NCI-H146 treated with DMSO at 0.1 percent for 48 hours (cell line): ENCODE results near the gene PDCD5.
"Not testable (repeated sequence)": the region's sequence is repeated elsewhere in the genome, so short reads cannot be mapped to it uniquely, and the experiment has no call there.

Experiments used
- DNase-seq: peaks from one replicate; lab custom pipeline; 2025; ENCODE audit not compliant: unreplicated experiment; lab: John Stamatoyannopoulos, UW

The PDCD5 gene, protein sequence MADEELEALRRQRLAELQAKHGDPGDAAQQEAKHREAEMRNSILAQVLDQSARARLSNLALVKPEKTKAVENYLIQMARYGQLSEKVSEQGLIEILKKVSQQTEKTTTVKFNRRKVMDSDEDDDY

DNA sequence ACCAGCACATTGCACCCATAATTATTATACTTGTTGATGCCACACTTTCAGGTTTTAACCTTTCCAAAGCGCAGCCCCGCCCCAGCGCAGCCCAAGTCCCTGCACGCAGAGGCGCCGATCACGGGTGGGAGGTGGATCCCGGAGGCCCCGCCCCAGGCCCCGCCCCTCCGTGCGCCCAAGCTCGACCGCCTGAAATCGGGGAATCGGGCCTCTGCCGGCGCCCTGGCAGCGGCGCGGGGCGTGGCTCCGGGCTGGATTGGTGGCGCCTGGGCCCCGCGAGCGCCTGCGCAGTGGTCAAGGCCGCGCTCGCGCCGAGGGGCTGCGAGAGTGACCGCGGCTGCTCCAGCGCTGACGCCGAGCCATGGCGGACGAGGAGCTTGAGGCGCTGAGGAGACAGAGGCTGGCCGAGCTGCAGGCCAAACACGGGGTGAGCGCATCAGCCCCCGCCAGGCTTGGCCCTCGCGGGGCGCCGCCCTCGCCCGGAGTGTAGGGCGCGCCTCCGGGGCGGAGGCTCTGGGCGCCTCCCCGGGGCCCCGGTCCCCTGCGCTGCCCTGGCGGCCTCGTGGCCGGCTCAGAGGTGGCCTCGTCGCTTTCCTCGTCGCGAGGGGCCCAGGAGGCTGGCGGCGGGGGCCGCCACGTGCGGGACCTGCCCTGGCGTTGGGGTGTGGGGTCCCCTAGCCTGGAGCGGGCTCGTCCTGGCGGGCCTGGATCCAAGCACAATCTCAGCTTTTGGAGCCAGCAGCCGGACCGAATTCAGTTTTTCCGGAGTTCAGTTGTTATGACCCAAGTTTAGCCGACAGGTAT lies at the start of gene PDCD5:
TSS of gene PDCD5 (plus strand) at position 290 of the 804 bp plus-strand sequence. CDS start at position 362, 72 bp downstream.
- DNase-seq: peak; percentile 90

DNA sequence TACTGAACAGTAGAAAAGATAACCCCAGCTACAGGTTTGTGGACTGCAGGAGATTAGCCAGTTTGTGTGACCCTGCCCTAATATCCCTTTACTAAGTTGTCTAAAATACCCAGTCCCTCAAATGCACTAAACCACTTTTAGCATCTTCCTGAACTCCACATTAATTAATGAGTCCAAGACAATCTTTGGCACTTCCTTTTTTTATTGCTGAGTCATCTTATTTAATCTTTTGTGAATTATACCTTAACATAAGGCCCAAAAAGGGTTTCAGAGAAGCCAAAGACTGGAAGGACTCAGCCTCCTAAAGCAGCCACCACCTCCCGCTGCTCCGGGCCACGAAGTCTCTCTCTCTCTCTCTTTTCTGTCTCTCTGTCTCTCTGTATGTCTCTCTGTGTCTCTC lies 48.8 kb upstream of the PDCD5 start:
- DNase-seq: no peak

DNA sequence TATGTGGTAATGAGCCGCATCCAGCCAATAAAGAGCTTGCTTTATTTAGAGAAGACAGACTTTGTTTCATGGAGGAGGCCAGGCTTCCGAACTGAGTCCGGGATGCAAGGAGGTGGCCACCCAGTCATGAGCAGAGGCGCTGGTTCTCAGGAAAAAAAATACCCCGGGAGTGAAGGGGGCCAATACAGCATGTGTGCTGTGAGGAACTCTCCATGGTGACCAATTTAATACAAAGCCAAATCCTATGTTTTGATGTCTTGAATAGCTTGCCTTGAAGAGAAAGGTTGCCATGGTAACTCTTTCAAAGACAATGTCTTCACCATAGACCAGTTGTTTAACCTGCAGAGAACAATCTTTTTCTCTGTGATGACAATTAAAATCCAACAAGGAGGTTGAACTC lies 43.4 kb upstream of the PDCD5 start:
- DNase-seq: peak; percentile 39

DNA sequence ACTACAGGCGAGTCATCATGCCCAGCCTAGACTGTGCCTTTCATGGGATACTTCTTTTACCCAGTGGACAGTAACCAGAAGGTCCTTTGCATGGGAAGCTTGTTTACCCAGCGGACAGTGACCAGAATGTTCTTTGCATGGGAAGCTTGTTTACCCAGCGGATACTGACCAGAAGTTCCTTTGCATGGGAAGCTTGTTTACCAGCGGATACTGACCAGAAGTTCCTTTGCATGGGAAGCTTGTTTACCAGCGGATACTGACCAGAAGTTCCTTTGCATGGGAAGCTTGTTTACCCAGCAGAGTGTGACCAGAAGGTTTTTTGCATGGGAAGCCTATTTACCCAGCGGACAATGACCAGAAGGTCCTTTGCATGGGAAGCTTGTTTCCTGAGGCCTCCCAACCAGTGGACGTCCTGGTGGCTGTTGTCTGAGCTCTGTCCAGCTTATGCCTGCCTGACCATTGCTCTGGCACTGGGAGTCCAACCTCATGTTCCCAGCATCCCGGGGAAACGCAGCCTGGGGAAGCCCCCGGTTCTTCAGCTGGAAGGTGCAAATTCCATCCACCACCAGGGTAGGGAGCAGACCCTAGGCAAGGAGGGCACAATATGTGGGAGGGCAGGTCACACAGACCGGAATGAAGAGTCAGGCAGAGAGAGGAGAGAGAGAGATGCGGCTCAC lies 41.6 kb upstream of the PDCD5 start:
- DNase-seq: no peak

DNA sequence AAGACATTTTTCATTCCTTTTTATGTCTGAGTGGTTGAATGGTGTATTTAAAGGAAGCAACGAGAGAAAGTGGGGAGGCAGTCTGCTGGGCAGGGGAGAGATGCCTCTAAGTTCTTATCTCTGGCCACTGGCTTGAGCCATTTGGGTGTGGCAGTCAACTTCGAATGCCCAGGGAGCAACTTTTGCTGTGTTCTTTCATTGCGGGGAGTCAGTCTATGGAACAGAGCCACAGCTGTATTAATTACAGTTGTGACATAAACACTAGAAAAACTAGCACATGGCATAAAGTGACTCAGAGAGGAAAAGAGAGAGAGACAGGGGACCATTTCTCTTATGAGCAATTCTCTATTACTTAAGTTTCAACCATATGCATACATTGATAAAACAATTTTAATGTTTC lies 40.4 kb upstream of the PDCD5 start:
- DNase-seq: no peak

DNA sequence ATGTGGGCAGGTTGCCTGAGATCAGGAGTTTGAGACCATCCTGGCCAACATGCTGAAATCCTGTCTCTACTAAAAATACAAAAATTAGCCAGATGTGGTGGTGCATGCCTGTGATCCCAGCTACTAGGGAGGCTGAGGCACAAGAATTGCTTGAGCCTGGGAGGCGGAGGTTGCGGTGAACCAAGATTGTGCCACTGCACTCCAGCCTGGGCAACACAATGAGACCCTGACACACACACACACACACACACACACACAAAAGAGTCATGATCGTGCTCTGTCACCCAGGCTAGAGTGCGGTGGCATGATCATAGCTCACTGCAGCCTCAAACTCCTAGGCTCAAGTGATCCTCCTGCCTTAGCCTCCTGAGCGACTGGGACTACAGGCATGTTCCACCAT lies 39.6 kb upstream of the PDCD5 start:
- DNase-seq: not testable (repeated sequence)

- DNase-seq: no peak
These were observed 38.4 kb upstream of the PDCD5 start for GRCh38 chr19:32542477-32543108.

DNA sequence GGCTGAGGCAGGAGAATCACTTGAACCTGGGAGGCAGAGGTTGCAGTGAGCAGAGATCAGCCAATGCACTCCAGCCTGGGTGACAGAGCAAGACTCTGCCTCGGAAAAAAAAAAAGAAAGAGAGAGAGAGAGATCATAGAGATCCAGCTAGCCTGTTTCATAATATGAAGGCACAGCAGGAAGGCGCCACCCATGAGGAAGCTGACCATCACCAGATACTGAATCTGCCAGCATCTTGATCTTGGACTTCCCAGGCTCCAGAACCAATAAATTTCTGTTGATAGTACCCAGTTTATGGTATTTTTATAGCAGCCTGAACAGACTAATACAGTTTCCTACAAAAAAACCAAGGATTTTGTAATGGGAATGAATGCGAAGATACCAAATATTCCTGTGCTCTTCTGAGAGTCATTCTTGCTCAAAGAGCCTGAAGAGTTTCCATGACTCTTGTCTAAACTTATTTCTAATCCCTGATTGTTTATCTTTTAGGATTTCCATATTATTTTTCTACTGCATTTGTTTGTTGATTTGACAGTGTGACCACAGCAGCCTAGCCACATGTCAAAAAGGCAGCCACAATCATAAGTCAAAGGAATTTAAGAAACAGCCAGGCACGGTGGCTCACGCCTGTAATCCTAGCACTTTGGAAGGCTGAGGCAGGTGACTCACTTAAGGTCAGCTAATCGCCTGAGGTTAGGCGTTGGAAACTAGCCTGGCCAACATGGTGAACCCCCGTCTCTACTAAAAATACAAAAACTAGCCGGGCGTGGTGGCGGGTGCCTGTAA lies 37.7 kb upstream of the PDCD5 start:
- DNase-seq: no peak

GRCh38 chr19:32544917-32545316 lies 36.1 kb upstream of the PDCD5 start:
- no peak for DNase-seq

DNA sequence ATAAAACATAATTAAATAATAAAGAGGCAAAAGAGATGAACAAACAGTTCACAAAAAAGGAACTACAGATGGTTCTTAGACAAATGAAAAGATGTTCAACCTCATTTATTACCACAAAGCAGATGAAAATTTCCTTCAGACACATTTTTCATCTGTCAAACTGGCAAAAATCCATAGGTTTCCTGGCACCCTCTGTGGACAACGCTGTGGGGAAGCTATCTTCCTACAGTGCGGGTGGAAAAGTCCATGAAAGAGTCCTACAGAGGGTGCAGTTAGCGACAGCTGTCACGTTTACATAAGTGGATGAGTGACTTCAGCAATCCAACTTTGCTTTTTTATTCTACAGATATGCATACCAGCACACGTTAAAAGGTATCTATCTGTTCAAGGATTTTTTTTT lies 30.3 kb upstream of the PDCD5 start:
- DNase-seq: no peak

DNA sequence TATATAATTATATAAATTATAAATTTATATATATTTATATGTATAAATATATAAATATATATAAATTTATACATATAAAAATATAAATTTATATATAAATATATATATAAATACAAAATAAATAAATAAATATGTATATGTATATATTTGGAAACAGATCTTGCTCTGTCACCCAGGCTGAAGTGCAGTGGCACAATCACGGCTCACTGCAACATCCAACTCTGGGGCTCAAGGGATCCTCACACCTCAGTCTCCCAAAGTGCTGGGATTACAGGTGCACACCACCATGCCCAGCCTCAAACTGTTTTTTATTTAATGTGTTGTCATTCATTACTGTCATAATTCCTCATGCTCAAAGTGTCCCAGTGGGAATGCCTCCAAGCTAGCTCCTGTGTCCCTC lies 25.2 kb upstream of the PDCD5 start:
- DNase-seq: no peak

- no peak for DNase-seq
These were observed 22.3 kb upstream of the PDCD5 start for GRCh38 chr19:32558607-32559228.

- DNase-seq: no peak
These were observed 17.2 kb upstream of the PDCD5 start for GRCh38 chr19:32563761-32564160.

- no peak for DNase-seq
These were observed 14.7 kb upstream of the PDCD5 start for GRCh38 chr19:32566246-32566830.

- DNase-seq: no peak
These were observed 13.5 kb upstream of the PDCD5 start for GRCh38 chr19:32567486-32567885.

DNA sequence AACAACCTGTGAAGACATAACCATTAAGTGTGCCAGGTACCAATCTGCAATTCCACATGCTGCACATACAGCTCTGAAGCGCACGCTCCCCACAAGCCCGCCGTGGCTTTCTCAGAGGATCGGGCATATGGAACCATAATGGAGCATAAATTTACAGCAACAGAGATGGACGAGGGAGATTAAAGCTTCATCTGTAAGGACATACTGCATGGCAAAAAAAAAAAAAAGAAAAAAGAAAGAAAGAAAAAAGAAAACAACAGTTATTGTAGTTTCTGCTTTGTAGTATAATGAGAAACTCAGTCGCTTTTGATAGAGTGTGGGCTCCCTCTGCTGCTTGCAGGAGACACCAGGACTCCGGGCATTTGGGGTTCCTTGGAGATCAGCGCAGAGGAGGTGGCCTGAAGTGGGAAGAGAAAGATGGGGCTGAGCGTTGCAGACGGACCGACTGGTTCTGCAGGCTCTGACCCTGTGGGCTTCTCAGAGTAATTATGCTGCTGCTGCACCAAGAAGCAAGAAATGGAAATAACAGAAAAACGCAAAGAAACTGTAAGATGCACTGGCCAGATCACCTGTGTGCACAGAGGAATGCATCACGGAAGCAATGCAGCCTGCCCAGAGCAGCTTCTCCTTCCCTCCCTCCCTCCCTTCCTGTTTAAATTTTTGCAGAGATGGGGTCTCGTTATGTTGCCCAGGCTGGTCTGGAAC lies 10.8 kb upstream of the PDCD5 start:
- DNase-seq: peak; percentile 49

GRCh38 chr19:32571471-32572075 lies 9.4 kb upstream of the PDCD5 start:
- DNase-seq: not testable (repeated sequence)

DNA sequence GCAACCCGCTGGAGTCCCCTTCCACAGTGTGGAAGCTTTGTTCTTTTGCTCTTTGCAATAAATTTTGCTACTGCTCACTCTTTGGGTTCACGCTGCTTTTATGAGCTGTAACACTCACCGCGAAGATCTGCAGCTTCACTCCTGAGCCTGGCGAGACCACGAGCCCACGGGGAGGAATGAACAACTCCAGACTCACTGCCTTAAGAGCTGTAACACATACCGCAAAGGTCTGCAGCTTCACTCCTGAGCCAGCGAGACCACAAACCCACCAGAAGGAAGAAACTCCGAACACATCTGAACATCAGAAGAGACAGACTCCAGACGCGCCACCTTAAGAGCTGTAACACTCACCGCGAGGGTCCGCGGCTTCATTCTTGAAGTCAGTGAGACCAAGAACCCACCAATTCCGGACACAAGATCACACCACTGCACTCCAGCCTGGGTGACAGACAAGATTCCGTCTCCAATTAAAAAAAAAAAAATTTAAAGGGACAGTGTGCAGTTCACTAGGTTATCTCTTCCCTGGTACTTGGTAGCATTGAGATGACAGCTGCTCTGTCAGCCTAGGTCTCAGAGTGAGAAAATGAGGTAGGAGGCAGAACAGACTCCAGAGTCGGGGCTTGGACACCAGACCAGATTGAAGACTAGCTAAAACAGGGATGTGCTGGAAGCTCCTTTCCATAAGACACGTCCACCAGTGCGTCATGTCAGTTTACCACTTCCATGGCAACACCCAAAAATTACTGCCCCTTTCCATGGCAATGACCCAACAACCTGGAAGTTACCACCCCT lies 8.1 kb upstream of the PDCD5 start:
- DNase-seq: not testable (repeated sequence)

DNA sequence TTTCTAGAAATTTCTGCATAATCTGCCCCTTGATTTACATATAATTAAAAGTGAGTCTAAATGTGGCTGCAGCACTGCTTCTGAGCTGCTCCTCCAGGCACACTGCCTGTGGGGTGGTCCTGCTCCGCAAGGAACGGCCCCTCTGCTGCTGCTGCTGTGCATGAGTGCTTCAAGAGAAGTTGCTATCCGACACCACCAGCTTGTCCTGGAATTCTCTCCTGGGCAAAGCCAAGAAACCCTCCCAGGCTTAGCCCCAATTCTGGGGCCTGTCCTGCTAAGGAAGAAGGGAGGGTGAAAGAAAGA lies 7.5 kb upstream of the PDCD5 start:
- DNase-seq: no peak
